ENCODE measurements around the gene DNAJB1.
"Not testable (repeated sequence)": the region's sequence is repeated elsewhere in the genome, so short reads cannot be mapped to it uniquely, and the experiment has no call there.

DNAJB1 gene

DNA sequence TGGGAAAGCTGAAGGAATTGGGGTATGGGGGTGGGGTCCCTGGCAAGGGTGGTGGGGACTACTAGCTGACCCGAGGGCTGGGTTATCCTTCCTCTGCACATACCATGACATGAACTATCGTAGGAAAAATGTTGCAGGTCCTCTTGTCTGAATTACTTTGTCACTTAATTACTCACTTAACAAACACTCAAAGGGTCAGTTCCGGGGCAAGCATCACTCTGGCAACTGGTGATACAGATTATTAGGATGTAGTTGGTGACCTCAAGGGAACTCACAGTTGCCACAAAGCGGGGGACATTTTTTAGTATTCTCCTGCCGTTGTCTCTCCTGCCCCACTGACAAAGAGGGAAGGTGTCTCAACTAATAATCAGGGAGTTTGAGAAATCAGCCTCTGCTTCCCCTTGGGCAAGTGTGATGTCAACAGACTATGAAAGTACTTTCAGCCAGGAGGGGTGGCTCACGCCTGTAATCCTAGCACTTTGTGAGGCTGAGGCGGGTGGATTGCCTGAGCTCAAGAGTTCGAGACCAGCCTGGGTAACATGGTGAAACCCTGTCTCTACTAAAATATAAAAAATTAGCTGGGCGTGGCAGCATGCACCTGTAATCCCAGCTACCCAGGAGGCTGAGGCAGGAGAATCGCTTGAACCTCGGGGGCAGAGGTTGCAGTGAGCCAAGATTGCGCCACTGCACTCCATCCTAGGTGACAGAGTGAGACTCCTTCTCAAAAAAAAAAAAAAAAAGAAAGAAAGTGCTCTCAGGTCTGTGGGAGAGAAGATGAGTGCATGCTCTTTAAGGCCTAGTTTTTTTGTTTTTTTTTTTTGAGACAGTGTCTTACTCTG is 10.3 kb downstream of the DNAJB1 start:
- H3K9me3 ChIP-seq (ENCODE audit: control insufficient read depth in 2 of 2, low read length in 2 of 2): no peaks in the 10 kb centered on the region
- peaks cover 0 to 2% of the 10 kb centered on the region in 2 donors for H3K27me3 ChIP-seq (ENCODE audit: control insufficient read depth in 1 of 2, insufficient read depth in 2 of 2, low read length in 2 of 2)
- no peak overlapping the region for H3K27ac ChIP-seq (ENCODE audit: low read length)
- no peak overlapping the region for H3K9ac ChIP-seq (ENCODE audit: low read length in 2 of 2)
- H3K4me3 ChIP-seq (ENCODE audit: low read length in 2 of 2): no peak overlapping the region
- H3K36me3 ChIP-seq (ENCODE audit: control insufficient read depth in 2 of 2, insufficient read depth in 2 of 2, low read length in 2 of 2): peaks cover 0 to 2% of the 10 kb centered on the region in 2 donors
- H3K4me1 ChIP-seq (ENCODE audit: control insufficient read depth, insufficient read depth, low read length): no peaks in the 10 kb centered on the region

DNA sequence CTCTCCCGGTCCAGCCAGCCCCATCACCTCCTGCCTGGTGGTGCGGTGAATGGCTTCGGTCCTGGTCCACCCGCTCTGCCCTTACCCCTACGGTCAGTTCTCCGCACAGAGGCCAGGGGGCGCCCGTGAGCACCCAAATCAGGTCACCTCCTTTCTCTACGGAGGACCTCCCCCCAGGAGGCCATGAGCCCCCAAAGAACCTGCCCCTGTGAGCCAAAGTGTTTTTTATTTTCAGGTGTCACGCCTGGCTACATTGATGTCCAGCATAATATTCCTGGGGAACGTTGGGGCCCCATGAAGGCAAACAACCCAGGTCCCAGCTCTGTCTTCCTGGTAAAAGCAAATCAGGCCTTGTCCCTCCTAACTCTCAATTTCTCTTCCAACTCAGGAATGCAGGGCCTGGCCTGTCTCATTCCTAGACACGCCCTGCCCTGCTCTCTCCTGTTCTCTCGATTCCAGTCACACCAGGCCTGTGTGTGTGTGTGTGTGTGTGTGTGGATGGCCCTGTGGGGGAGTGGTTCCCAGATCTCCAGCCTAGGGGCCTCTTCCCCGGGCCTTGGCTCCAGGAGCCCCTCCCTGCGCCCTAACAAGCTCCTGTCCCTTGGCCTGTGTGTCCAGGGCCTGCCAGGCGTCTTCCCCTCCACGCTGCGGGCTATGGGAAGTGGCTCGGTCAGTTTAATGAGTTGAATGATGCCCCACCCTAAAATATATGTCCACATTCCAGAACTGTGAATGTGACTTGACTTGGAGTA is 12.5 kb downstream of the DNAJB1 start:
- H3K36me3 ChIP-seq (ENCODE audit: control insufficient read depth in 2 of 2, insufficient read depth in 2 of 2, low read length in 2 of 2): no peaks in the 10 kb centered on the region
- H3K27ac ChIP-seq (ENCODE audit: low read length): no peak overlapping the region
- no peak overlapping the region for H3K4me3 ChIP-seq (ENCODE audit: low read length in 2 of 2)
- H3K4me1 ChIP-seq (ENCODE audit: control insufficient read depth, insufficient read depth, low read length): no peaks in the 10 kb centered on the region
- peaks cover 0 to 2% of the 10 kb centered on the region in 2 donors for H3K27me3 ChIP-seq (ENCODE audit: control insufficient read depth in 1 of 2, insufficient read depth in 2 of 2, low read length in 2 of 2)
- no peaks in the 10 kb centered on the region for H3K9me3 ChIP-seq (ENCODE audit: control insufficient read depth in 2 of 2, low read length in 2 of 2)
- no peak overlapping the region for H3K9ac ChIP-seq (ENCODE audit: low read length in 2 of 2)

DNA sequence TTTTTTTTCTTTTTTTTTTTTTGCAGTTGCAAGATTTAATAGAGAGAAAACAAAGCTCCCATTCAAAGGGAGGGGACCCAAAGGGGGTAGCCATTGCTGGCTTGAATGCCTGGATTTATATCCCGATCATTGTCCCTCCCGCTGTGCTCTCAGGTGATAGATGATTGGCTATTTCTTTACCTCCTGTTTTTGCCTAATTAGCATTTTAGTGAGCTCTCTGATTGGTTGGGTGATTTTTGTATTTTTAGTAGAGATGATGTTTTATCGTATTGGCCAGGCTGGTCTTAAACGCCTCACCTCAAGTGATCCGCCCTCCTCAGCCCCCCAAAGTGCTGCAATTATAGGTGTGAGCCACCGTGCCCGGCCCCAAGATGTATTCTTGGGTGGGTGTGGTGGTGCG is 13.6 kb downstream of the DNAJB1 start:
- not testable (repeated sequence) for H3K27me3 ChIP-seq (ENCODE audit: control insufficient read depth in 1 of 2, insufficient read depth in 2 of 2, low read length in 2 of 2); H3K4me1 ChIP-seq (ENCODE audit: control insufficient read depth, insufficient read depth, low read length); H3K36me3 ChIP-seq (ENCODE audit: control insufficient read depth in 2 of 2, insufficient read depth in 2 of 2, low read length in 2 of 2); H3K9ac ChIP-seq (ENCODE audit: low read length in 2 of 2); H3K4me3 ChIP-seq (ENCODE audit: low read length in 2 of 2); H3K27ac ChIP-seq (ENCODE audit: low read length); H3K9me3 ChIP-seq (ENCODE audit: control insufficient read depth in 2 of 2, low read length in 2 of 2)

DNA sequence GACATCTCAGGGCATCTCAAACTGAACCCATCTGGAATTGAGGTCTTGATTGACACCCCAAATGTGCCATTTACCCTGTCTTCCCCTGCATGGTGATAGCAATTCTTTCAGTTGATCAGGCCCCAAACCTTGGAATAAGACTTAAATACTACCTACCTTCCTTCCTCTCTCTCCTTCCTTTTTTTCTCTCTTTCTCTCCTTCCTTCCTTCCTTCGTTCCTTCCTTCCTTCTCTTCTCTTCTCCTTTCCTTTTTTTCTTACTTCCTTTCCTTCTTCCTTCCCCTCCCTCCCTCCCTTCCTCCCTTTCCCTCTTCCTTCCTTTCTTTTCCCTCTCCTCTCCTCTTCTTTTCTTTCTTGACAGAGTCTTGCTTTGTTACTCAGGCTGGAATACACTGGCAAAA is 14.9 kb downstream of the DNAJB1 start:
- H3K9me3 ChIP-seq (ENCODE audit: control insufficient read depth in 2 of 2, low read length in 2 of 2): no peaks in the 10 kb centered on the region
- H3K9ac ChIP-seq (ENCODE audit: low read length in 2 of 2): no peak overlapping the region
- no peaks in the 10 kb centered on the region for H3K4me1 ChIP-seq (ENCODE audit: control insufficient read depth, insufficient read depth, low read length)
- no peak overlapping the region for H3K27ac ChIP-seq (ENCODE audit: low read length)
- no peaks in the 10 kb centered on the region for H3K36me3 ChIP-seq (ENCODE audit: control insufficient read depth in 2 of 2, insufficient read depth in 2 of 2, low read length in 2 of 2)
- no peak overlapping the region for H3K4me3 ChIP-seq (ENCODE audit: low read length in 2 of 2)
- peaks cover 0 to 2% of the 10 kb centered on the region in 2 donors for H3K27me3 ChIP-seq (ENCODE audit: control insufficient read depth in 1 of 2, insufficient read depth in 2 of 2, low read length in 2 of 2)

DNA sequence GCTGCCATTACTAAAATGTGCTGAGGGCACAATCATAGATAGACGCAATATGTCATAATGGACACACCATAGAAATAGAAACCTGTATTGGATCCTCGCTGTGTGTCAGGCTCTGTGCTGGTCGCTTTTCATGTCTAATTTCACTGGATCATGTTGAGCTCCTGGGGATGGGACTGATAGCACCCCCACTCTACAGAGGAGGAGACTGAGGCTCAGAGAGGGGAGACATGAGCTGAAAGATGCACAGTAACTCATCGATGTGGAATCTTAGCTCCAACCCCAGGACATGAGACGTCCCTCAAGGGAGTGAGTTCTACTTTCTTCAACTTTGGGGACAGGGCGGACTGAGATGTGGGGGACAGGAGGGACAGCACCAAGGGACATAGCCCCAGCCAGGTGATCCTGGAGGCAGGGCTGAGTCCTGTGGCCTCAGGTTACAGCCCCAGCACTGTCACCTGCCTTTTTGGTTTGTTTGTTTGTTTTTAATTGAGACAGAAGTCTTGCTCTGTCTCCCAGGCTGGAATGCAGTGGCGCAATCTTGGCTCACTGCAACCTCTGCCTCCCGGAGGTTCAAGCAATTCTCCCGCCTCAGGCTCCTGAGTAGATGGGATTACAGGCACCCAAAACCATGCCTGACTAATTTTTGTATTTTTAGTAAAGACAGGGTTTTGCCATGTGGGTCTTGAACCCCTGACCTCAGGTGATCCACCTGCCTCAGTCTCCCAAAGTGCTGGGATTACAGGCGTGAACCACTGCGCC is 15.7 kb downstream of the DNAJB1 start:
- no peaks in the 10 kb centered on the region for H3K36me3 ChIP-seq (ENCODE audit: control insufficient read depth in 2 of 2, insufficient read depth in 2 of 2, low read length in 2 of 2)
- H3K9ac ChIP-seq (ENCODE audit: low read length in 2 of 2): no peak overlapping the region
- no peak overlapping the region for H3K4me3 ChIP-seq (ENCODE audit: low read length in 2 of 2)
- H3K9me3 ChIP-seq (ENCODE audit: control insufficient read depth in 2 of 2, low read length in 2 of 2): no peaks in the 10 kb centered on the region
- H3K27ac ChIP-seq (ENCODE audit: low read length): no peak overlapping the region
- H3K27me3 ChIP-seq (ENCODE audit: control insufficient read depth in 1 of 2, insufficient read depth in 2 of 2, low read length in 2 of 2): peaks cover 0 to 2% of the 10 kb centered on the region in 2 donors
- H3K4me1 ChIP-seq (ENCODE audit: control insufficient read depth, insufficient read depth, low read length): no peaks in the 10 kb centered on the region

DNA sequence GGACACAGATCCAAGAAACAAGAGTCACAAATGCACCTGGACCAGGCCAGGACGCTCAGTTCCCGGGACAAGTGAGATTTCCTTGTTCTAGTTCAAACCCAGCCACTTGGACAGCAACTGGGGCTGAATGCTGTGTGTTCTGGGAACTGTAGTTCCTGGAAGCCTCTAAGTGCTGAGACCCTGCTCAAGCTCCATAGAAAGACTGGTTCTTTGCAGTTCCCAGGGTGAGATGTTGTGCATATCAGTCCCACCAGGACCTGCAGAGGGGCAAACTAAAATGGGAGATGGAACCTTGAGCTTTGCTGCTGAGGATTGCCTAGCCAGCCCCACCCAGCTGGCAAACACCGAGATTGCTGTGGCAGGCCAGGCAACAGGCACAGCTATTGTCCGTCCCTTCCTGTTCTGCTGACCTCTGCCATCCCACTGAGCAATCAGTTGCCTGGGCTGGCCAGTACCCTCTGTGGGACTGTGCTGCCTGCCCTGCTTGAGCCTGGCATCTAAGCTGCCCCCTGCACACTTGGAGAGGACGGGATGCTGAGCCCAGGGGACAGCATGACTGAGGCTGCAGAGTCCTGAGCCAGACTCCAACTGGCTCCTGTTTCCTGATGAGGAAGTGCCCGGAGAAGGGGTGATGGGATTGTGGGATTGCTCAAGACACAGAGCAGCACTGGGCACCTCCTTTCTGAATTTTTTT is 20.8 kb downstream of the DNAJB1 start:
- Histone ChIP-seq H3K4me3 (ENCODE audit: low read length in 2 of 2) (peak overlapping the region in 1 of 2 donors; percentile 82), H3K36me3 (ENCODE audit: control insufficient read depth in 2 of 2, insufficient read depth in 2 of 2, low read length in 2 of 2) (peaks cover 0 to 2% of the 10 kb centered on the region in 2 donors), H3K27ac (ENCODE audit: low read length) (no peak overlapping the region), H3K4me1 (ENCODE audit: control insufficient read depth, insufficient read depth, low read length) (peaks cover 26% of the 10 kb centered on the region), H3K9ac (ENCODE audit: low read length in 2 of 2) (peak overlapping the region in 1 of 2 donors; percentile 55), H3K9me3 (ENCODE audit: control insufficient read depth in 2 of 2, low read length in 2 of 2) (no peaks in the 10 kb centered on the region), H3K27me3 (ENCODE audit: control insufficient read depth in 1 of 2, insufficient read depth in 2 of 2, low read length in 2 of 2) (no peaks in the 10 kb centered on the region)

DNA sequence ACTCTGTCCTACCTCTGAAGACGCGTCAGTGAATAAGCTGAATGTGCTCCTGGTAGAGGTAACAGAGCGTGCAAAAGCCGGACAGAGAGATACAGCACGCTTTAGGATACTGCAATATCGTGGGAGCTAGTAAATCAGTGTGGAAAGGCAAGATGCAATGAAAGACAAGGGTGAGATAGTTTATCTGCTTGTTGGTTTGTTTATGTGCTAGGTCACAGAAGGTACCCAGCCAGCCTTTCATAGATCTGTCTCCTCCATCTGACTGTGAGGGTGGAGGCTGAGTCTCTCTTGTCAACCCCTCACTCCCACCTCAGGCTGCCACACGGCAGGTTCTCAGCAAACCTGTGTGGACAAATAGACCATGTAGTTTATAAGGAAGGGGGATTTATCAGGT is 21.4 kb downstream of the DNAJB1 start:
- Histone ChIP-seq H3K36me3 (ENCODE audit: control insufficient read depth in 2 of 2, insufficient read depth in 2 of 2, low read length in 2 of 2) (peaks cover 0 to 2% of the 10 kb centered on the region in 2 donors), H3K4me3 (ENCODE audit: low read length in 2 of 2) (peak overlapping the region; percentile 66 to 82)

DNA sequence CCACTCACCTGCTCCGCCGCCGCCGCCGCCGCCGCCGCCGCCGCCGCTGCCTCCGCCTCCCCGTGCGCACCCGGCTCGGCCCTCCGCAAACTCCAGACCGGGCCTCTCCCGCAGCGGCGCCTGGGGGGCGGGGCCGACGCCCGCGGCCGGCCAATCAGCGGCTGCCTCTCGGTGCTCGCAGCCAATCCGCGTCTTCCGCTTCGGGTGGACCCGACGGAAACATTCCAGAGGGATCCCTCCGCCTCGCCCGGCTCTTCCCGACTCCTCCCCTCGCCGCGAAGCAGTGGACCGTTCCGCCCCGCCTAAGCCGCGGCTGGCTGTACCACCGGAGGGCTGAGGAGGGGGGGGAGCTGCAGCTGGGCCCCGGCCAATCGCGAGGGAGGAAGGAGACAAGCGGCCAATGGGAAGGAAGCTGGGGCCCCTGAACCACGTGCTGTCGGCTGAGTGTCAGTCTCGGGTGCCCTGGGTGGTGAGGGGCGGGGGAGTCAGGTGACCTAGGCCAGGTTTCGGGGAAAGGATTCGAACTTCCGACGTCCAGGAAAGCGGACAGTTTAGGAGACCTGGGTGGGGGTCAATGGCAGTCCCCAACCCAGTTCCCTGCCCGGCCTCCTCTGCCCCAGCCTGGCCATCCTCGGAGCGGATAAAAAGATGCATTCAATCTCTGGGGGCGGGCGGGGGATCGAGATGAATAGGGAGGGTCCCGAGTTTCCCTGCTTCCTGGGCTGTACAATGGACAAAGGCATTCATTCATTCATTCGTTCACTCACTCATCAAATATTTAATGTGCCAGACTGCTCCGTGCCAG is 22.0 kb downstream of the DNAJB1 start, which contains the start of gene GIPC1:
Gene GIPC1 (minus strand): TSS at position 99 of the 805 bp plus-strand sequence. CDS start 13,151 bp downstream, outside the sequence.
- Histone ChIP-seq H3K36me3 (ENCODE audit: control insufficient read depth in 2 of 2, insufficient read depth in 2 of 2, low read length in 2 of 2) (peaks cover 0 to 4% of the 10 kb centered on the region in 2 donors), H3K4me1 (ENCODE audit: control insufficient read depth, insufficient read depth, low read length) (peaks cover 26% of the 10 kb centered on the region), H3K27me3 (ENCODE audit: control insufficient read depth in 1 of 2, insufficient read depth in 2 of 2, low read length in 2 of 2) (no peaks in the 10 kb centered on the region)

More for the DNA sequence above, 21.4 kb downstream of the DNAJB1 start:
- Histone ChIP-seq H3K4me1 (ENCODE audit: control insufficient read depth, insufficient read depth, low read length) (peaks cover 26% of the 10 kb centered on the region), H3K27me3 (ENCODE audit: control insufficient read depth in 1 of 2, insufficient read depth in 2 of 2, low read length in 2 of 2) (no peaks in the 10 kb centered on the region), H3K27ac (ENCODE audit: low read length) (peak overlapping the region; percentile 24), H3K9me3 (ENCODE audit: control insufficient read depth in 2 of 2, low read length in 2 of 2) (no peaks in the 10 kb centered on the region), H3K9ac (ENCODE audit: low read length in 2 of 2) (peak overlapping the region; percentile 55 to 56)

DNA sequence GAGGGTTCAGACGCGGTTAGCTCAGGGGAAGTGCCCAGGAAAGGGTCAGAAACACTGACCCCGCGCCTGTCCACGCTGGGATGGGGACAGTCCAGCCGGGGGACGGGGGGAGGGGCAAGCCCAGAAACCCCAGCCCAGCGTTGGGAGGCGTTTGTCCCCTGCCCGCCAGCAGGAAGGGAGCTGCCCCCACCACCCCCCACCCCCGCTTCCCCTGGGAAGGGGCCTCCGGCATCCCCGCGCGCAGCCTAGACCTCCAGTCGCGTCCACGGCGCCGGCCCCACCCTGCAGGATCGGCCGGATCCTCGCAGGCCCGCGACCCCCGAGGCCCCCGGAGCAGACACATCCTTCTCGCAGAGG is 22.5 kb downstream of the DNAJB1 start:
- Histone ChIP-seq H3K4me3 (ENCODE audit: low read length in 2 of 2) (peak overlapping the region; percentile 82 to 90), H3K27ac (ENCODE audit: low read length) (peak overlapping the region; percentile 31), H3K4me1 (ENCODE audit: control insufficient read depth, insufficient read depth, low read length) (peaks cover 26% of the 10 kb centered on the region), H3K36me3 (ENCODE audit: control insufficient read depth in 2 of 2, insufficient read depth in 2 of 2, low read length in 2 of 2) (peaks cover 0 to 4% of the 10 kb centered on the region in 2 donors), H3K27me3 (ENCODE audit: control insufficient read depth in 1 of 2, insufficient read depth in 2 of 2, low read length in 2 of 2) (no peaks in the 10 kb centered on the region), H3K9ac (ENCODE audit: low read length in 2 of 2) (peak overlapping the region; percentile 72 to 78), H3K9me3 (ENCODE audit: control insufficient read depth in 2 of 2, low read length in 2 of 2) (no peaks in the 10 kb centered on the region)

More for the DNA sequence above, 22.0 kb downstream of the DNAJB1 start, which contains the start of gene GIPC1:
- H3K27ac ChIP-seq (ENCODE audit: low read length): peak within 1 kb of the TSS; percentile 31
- H3K4me3 ChIP-seq (ENCODE audit: low read length in 2 of 2): peak within 1 kb of the TSS; percentile 82 to 90
- H3K9me3 ChIP-seq (ENCODE audit: control insufficient read depth in 2 of 2, low read length in 2 of 2): no peaks in the 10 kb centered on the region
- H3K9ac ChIP-seq (ENCODE audit: low read length in 2 of 2): peak within 1 kb of the TSS; percentile 72 to 78
